GM12873 (cell line): ENCODE measurements around the gene CLTCL1.

Experiments used
- CTCF ChIP-seq: IDR thresholded peaks from 2 replicates; pipeline ENCODE4 v1.5.1; 2012; ENCODE audit warnings: low read depth, mild to moderate bottlenecking, moderate library complexity, low read length, control low read depth; ENCODE audit not compliant: insufficient read depth; ENCODE audit errors: missing control alignments

The CLTCL1 gene

GRCh38 chr22:19325296-19325948 lies 33.9 kb upstream of the CLTCL1 start:
- TF ChIP-seq CTCF, result no peak

DNA sequence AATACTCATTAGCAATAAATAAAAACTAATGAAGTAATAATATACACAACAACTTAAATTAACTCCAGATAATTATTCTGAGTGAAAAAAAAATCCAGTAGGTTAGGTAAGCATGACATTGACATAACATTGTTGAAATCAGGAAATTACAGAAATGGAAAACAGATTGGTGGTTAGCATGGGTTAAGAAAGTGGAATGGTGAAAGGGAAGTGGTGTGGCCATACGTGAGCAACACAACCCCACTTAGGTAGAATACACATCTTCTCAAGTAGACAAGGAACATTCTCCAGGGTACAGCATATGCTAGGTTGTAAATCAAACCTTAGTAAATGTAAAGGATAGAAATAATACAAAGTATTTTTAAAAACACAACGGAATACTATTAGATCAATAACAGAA lies 30.2 kb upstream of the CLTCL1 start:
- no peak for TF ChIP-seq CTCF

DNA sequence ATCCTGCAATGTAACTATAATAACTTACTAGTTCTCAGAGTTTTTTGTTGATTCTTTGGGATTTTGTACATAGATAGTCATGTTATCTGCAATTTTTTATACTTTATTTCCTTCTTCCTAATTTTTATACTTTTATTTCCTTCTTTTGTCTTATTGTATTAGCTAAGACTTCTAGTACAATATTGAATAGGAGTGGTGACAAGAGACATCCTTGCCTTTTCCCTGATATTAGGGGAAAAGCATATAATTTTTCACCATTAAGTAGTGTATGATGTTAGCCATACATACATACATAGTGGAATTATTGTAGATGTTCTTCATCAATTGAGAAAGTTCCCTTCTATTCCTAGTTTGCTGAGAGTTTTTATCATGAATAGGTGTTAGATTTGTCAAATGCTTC lies 27.8 kb upstream of the CLTCL1 start:
- no peak for TF ChIP-seq CTCF

DNA sequence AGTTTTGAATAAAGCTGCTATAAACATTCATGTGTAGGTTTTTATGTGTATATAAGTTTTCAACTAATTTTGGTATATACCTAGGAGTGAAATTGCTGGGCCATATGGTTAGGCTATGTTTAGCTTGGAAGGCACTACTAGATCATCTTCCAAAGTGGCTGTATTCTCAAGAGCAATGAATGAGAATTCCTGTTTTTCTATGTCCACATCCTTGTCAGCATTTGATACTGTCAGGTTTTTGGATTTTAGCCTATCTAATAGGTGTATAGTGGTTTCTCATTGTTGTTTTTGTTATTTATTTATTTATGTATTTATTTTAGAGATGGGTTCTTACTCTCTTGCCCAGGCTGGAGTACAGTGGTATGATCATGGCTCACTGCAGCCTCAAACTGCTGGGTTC lies 26.3 kb upstream of the CLTCL1 start:
- no peak for TF ChIP-seq CTCF

DNA sequence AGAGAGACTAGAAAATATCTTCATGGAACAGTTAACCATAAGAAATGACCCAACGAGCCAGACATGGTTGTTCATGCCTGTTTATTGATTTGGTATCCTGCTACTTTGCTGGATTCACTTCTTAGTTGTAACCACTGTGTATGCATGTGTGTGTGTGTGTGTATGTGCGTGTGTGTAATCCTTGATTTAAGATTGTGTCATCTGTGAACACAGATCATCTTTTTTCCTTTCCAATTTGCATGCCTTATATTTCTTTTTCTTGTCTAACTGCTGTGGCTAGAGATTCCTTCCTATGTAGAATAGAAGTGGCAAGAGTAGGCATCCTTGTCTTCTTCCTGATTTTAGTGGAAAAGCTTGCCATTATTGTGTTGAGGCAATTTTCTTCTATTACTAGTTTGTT lies 16.4 kb upstream of the CLTCL1 start:
- no peak for TF ChIP-seq CTCF

GRCh38 chr22:19304547-19304946 lies 13.0 kb upstream of the CLTCL1 start:
- TF ChIP-seq CTCF, result no peak

GRCh38 chr22:19303785-19304184 lies 12.3 kb upstream of the CLTCL1 start:
- no peak for TF ChIP-seq CTCF

- TF ChIP-seq CTCF, result no peak
Measured at GRCh38 chr22:19295733-19296132, 4.2 kb upstream of the CLTCL1 start.
